Neuronal stem cell (in vitro differentiated cells): Measurements from ENCODE around the gene SLX4IP.

Experiments used
- DNase-seq: peaks from one replicate; pipeline ENCODE4 v3.0.0-alpha.2; 2013; ENCODE audit warnings: low spot score
- H2AFZ ChIP-seq: one replicate; pipeline ENCODE4 v1.6.1; 2013; ENCODE audit warnings: mild to moderate bottlenecking, low read length, inconsistent platforms
- H2AK5ac ChIP-seq: 2 replicates; pipeline ENCODE4 v1.6.1; 2013; ENCODE audit warnings: low read depth, mild to moderate bottlenecking, inconsistent platforms, low read length, moderate library complexity, mixed read lengths
- H2BK120ac ChIP-seq: 2 replicates; pipeline ENCODE4 v1.6.1; 2013; ENCODE audit warnings: low read depth, mild to moderate bottlenecking, inconsistent platforms, low read length, moderate library complexity, mixed read lengths
- H2BK12ac ChIP-seq: one replicate; pipeline ENCODE4 v1.6.1; 2013; ENCODE audit warnings: low read length, inconsistent platforms
- H2BK15ac ChIP-seq: 2 replicates; pipeline ENCODE4 v1.6.1; 2013; ENCODE audit warnings: mild to moderate bottlenecking, low read length, inconsistent platforms, mixed read lengths
- H2BK5ac ChIP-seq: one replicate; pipeline ENCODE4 v1.6.1; 2013; ENCODE audit warnings: inconsistent platforms, mild to moderate bottlenecking, low read length, moderate library complexity
- H3K14ac ChIP-seq: one replicate; pipeline ENCODE4 v1.6.1; 2013; ENCODE audit warnings: low read length, inconsistent platforms
- H3K18ac ChIP-seq: 2 replicates; pipeline ENCODE4 v1.6.1; 2013; ENCODE audit warnings: low read length, inconsistent platforms
- H3K23ac ChIP-seq: 2 replicates; pipeline ENCODE4 v1.6.1; 2013; ENCODE audit warnings: low read depth, mild to moderate bottlenecking, mixed read lengths, low read length, inconsistent platforms; ENCODE audit not compliant: poor library complexity
- H3K27ac ChIP-seq: replicated peaks from 3 replicates; pipeline ENCODE4 v1.5.1; 2013; ENCODE audit warnings: low read length, inconsistent platforms
- H3K27me3 ChIP-seq, 3 experiments: 2 replicates each; pipeline ENCODE4 v1.6.1; 2013; ENCODE audit warnings: low read length in 3 of 3, mild to moderate bottlenecking in 2 of 3, inconsistent platforms in 1 of 3, low read depth in 1 of 3, mixed read lengths in 1 of 3, moderate library complexity in 1 of 3; ENCODE audit not compliant: control insufficient read depth in 3 of 3, insufficient read depth in 3 of 3
- H3K36me3 ChIP-seq, 2 donors: replicated peaks in 1 of 2; 2 replicates each; pipeline ENCODE4 v1.6.1; 2013; ENCODE audit warnings: low read length in 2 of 2; ENCODE audit not compliant: control insufficient read depth in 2 of 2, insufficient read depth in 2 of 2
- H3K4ac ChIP-seq: 2 replicates; pipeline ENCODE4 v1.6.1; 2013; ENCODE audit warnings: inconsistent platforms, mild to moderate bottlenecking, low read length, moderate library complexity
- H3K4me1 ChIP-seq, 2 donors: 1 replicate in 1 of 2; 2 replicates in 1 of 2; pipeline ENCODE4 v1.6.1; 2013; ENCODE audit warnings: low read length in 2 of 2, low read depth in 1 of 2; ENCODE audit not compliant: control insufficient read depth in 2 of 2, insufficient read depth in 1 of 2
- H3K4me2 ChIP-seq: one replicate; pipeline ENCODE4 v1.6.1; 2013; ENCODE audit warnings: mild to moderate bottlenecking, low read length, inconsistent platforms; ENCODE audit not compliant: insufficient read depth, poor library complexity, severe bottlenecking
- H3K4me3 ChIP-seq, 2 donors: 2 replicates each; pipeline ENCODE4 v1.5.1; 2013; ENCODE audit warnings: low read length in 2 of 2, mild to moderate bottlenecking in 2 of 2, inconsistent platforms in 1 of 2, moderate library complexity in 1 of 2
- H3K79me1 ChIP-seq: one replicate; pipeline ENCODE4 v1.6.1; 2013; ENCODE audit warnings: low read depth, mild to moderate bottlenecking, inconsistent platforms, low read length, moderate library complexity
- H3K9ac ChIP-seq: one replicate; pipeline ENCODE4 v1.6.1; 2013; ENCODE audit warnings: mild to moderate bottlenecking, low read depth, low read length, inconsistent platforms; ENCODE audit not compliant: poor library complexity
- H3K9me3 ChIP-seq, 2 donors: replicated peaks in 1 of 2; 2 replicates each; pipeline versions ENCODE3 to v1.6.1; 2013; ENCODE audit warnings: low read length in 2 of 2, mild to moderate bottlenecking in 2 of 2, inconsistent platforms in 1 of 2, low read depth in 1 of 2, mixed read lengths in 1 of 2, moderate library complexity in 1 of 2; ENCODE audit not compliant: control insufficient read depth in 2 of 2, insufficient read depth in 1 of 2
- H4K8ac ChIP-seq: one replicate; pipeline ENCODE4 v1.6.1; 2013; ENCODE audit warnings: low read depth, mild to moderate bottlenecking, inconsistent platforms, low read length, moderate library complexity
- H4K91ac ChIP-seq: one replicate; pipeline ENCODE4 v1.6.1; 2013; ENCODE audit warnings: low read length, low read depth, mild to moderate bottlenecking, inconsistent platforms; ENCODE audit not compliant: poor library complexity
- WGBS, 2 donors: extraction: QIAGEN DNeasy Blood & Tissue Kit; methylation state at CpG; one replicate each; pipeline ENCODE4 v1.1.7; 2013; ENCODE audit warnings: missing lambda C conversion rate in 2 of 2, mixed read lengths in 1 of 2; ENCODE audit not compliant: insufficient read length in 2 of 2, insufficient replicate concordance in 1 of 2; ENCODE audit errors: extremely low coverage in 2 of 2; 5-methylcytosine and 5-hydroxymethylcytosine counted together

The SLX4IP gene

DNA sequence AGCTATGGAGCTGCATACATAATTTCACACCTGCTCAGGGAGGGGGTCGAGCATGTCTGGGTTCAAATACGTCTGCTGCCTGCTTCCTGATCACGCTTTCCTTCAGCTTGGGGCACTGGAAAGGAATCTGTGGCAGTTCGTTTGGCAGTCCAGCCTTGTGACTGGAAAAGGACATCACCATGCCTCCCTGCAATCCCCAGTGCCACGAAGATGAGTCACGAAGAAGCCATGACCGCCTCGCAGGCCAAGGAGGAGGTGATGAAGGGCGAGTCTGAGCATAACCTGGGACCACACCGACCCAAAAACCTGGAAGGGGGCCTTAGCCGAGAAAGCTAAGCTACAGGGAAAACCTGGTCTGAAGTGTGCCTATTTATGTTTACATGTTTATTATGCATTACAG is 225.6 kb downstream of the SLX4IP start:
- H2BK15ac ChIP-seq, result no peak overlapping the region
- WGBS, 2 donors, result no CpG with 5 or more reads among the region's 11 CpGs
- no peak overlapping the region for H2BK120ac ChIP-seq
- peaks cover 0 to 5% of the 10 kb centered on the region in 2 donors for H3K9me3 ChIP-seq
- H4K91ac ChIP-seq, result no peak overlapping the region
- peaks cover 10% of the 10 kb centered on the region for H3K79me1 ChIP-seq
- H3K23ac ChIP-seq, result no peak overlapping the region
- no peak overlapping the region for H2AK5ac ChIP-seq
- H3K9ac ChIP-seq, result no peak overlapping the region
- no peak overlapping the region for H3K4ac ChIP-seq
- H3K4me2 ChIP-seq, result no peak overlapping the region
- no peak overlapping the region for H4K8ac ChIP-seq
- no peaks in the 10 kb centered on the region for H3K27me3 ChIP-seq
- no peak overlapping the region for H3K14ac ChIP-seq
- peaks cover 58 to 100% of the 10 kb centered on the region in 2 donors for H3K36me3 ChIP-seq
- no peak overlapping the region for H2BK5ac ChIP-seq
- no peak overlapping the region for H3K4me3 ChIP-seq
- no peak overlapping the region for H3K27ac ChIP-seq
- H3K18ac ChIP-seq, result no peak overlapping the region
- no peak overlapping the region for H2BK12ac ChIP-seq
- peaks cover 20 to 35% of the 10 kb centered on the region in 2 donors for H3K4me1 ChIP-seq
- DNase-seq, result no peak
- H2AFZ ChIP-seq, result no peak overlapping the region

DNA sequence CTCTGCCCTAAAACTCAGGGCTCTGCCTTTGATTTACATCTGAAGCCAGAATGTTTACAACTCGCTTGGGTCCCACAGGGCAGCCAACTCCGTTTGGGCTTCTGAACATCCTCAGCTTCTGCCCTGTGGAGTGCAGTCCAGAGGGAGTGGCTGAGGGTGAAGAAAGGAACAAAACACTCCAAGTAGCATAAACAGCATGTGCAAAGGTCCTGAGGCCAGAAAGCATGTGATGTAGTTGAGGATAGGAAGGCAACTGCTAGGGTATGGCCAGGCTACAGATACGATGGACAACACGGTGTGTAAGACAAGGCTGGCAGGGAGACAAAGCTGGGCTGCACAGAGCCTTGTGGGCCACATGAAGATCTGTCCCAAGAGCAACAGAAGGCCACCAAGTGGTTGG is 226.2 kb downstream of the SLX4IP start:
- H3K14ac ChIP-seq, result no peak overlapping the region
- H3K79me1 ChIP-seq, result peaks cover 10% of the 10 kb centered on the region
- no peak overlapping the region for H3K4me3 ChIP-seq
- no peak overlapping the region for H2BK120ac ChIP-seq
- H2AFZ ChIP-seq, result no peak overlapping the region
- H3K23ac ChIP-seq, result no peak overlapping the region
- no peak overlapping the region for H2AK5ac ChIP-seq
- no peak overlapping the region for H3K9ac ChIP-seq
- no peak overlapping the region for H3K18ac ChIP-seq
- H2BK5ac ChIP-seq, result no peak overlapping the region
- no CpG with 5 or more reads among the region's 4 CpGs for WGBS, 2 donors
- no peak overlapping the region for H4K91ac ChIP-seq
- H3K27ac ChIP-seq, result no peak overlapping the region
- no peaks in the 10 kb centered on the region for H3K27me3 ChIP-seq
- H2BK15ac ChIP-seq, result no peak overlapping the region
- H3K4me2 ChIP-seq, result no peak overlapping the region
- peaks cover 0 to 5% of the 10 kb centered on the region in 2 donors for H3K9me3 ChIP-seq
- H3K4ac ChIP-seq, result no peak overlapping the region
- H2BK12ac ChIP-seq, result no peak overlapping the region
- no peak overlapping the region for H4K8ac ChIP-seq
- DNase-seq, result no peak
- peaks cover 20 to 38% of the 10 kb centered on the region in 2 donors for H3K4me1 ChIP-seq
- H3K36me3 ChIP-seq, result peaks cover 62 to 100% of the 10 kb centered on the region in 2 donors

DNA sequence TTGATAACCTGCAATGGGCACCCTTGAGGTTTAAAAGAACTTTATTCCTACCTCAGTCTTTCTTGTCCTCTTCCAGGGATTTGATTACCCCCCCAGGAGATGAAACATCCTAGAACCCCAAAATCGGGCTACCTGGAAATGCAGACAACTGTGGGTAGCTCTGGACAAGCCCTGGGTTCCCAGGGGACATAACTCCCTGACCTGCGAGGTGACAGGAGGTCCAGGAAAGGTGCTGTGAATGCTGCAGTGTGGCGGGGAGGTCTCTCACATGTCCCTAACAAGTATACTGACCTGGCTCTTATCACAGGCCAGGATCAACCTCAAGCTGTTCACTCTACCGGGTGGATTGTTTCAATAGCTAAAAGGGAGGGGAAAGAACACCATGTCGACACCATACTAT is 227.0 kb downstream of the SLX4IP start:
- Histone ChIP-seq H3K14ac (no peak overlapping the region), H3K23ac (no peak overlapping the region), H3K79me1 (peaks cover 12% of the 10 kb centered on the region), H2BK5ac (no peak overlapping the region), H4K91ac (no peak overlapping the region), H2AFZ (no peak overlapping the region), H3K27ac (no peak overlapping the region), H3K4me3 (no peak overlapping the region), H3K4me2 (no peak overlapping the region), H3K9ac (no peak overlapping the region), H3K4me1 (peaks cover 24 to 45% of the 10 kb centered on the region in 2 donors), H2AK5ac (no peak overlapping the region), H3K18ac (no peak overlapping the region), H2BK12ac (no peak overlapping the region), H2BK120ac (no peak overlapping the region), H3K9me3 (peaks cover 0 to 5% of the 10 kb centered on the region in 2 donors), H2BK15ac (no peak overlapping the region), H3K4ac (no peak overlapping the region), H3K27me3 (no peaks in the 10 kb centered on the region), H3K36me3 (peaks cover 67 to 95% of the 10 kb centered on the region in 2 donors), H4K8ac (no peak overlapping the region)
- WGBS, 2 donors, result no CpG with 5 or more reads among the region's 5 CpGs
- DNase-seq, result no peak

- H4K91ac ChIP-seq, result no peak overlapping the region
- H3K23ac ChIP-seq, result no peak overlapping the region
- H3K27ac ChIP-seq, result no peak overlapping the region
- no peak overlapping the region for H2BK120ac ChIP-seq
- H2BK12ac ChIP-seq, result no peak overlapping the region
- H2BK5ac ChIP-seq, result no peak overlapping the region
- peaks cover 64 to 88% of the 10 kb centered on the region in 2 donors for H3K36me3 ChIP-seq
- no peak overlapping the region for H3K14ac ChIP-seq
- no peak overlapping the region for H3K4me2 ChIP-seq
- WGBS, 2 donors, result no CpG with 5 or more reads among the region's 10 CpGs
- H2AK5ac ChIP-seq, result no peak overlapping the region
- H3K79me1 ChIP-seq, result peaks cover 12% of the 10 kb centered on the region
- no peak overlapping the region for H3K4me3 ChIP-seq
- DNase-seq, result no peak
- peaks cover 0 to 2% of the 10 kb centered on the region in 2 donors for H3K9me3 ChIP-seq
- H3K9ac ChIP-seq, result no peak overlapping the region
- H3K4ac ChIP-seq, result no peak overlapping the region
- no peak overlapping the region for H2AFZ ChIP-seq
- H3K4me1 ChIP-seq, result peaks cover 27 to 44% of the 10 kb centered on the region in 2 donors
- H4K8ac ChIP-seq, result no peak overlapping the region
- H2BK15ac ChIP-seq, result no peak overlapping the region
- no peaks in the 10 kb centered on the region for H3K27me3 ChIP-seq
- H3K18ac ChIP-seq, result no peak overlapping the region
These were observed 227.8 kb downstream of the SLX4IP start for GRCh38 chr20:10662661-10663458.
